GM18526 (cell line): ENCODE results near the gene SMDT1.

ENCODE experiments used
- POLR2A ChIP-seq: IDR thresholded peaks from 3 replicates; pipeline ENCODE4 v1.6.1; 2011; ENCODE audit not compliant: insufficient read length; ENCODE audit errors: extremely low read depth

Gene SMDT1

GRCh38 chr22:42132457-42132856, 53.0 kb downstream of the SMDT1 start:
- no peak for TF ChIP-seq POLR2A
